Left kidney (tissue), 2 donors: ENCODE results near the gene RFX8. TPM values are rescaled to one million over a fixed set of nuclear protein-coding genes. Genes with fewer than 3 reads are reported as not detected.
A peak's percentile ranks its signal among the peaks of the same experiment; 100 is the strongest.
"Not testable (repeated sequence)": the region's sequence is repeated elsewhere in the genome, so short reads cannot be mapped to it uniquely, and the experiment has no call there.

ENCODE experiments used
- DNase-seq: peaks from one replicate; pipeline ENCODE4 v3.0.0-alpha.2; 2013
- polyA plus RNA-seq: library from polyadenylated mRNA; unstranded; fragments of 120-200 nt; gene quantifications from one replicate; pipeline ENCODE4 v1.2.1, GENCODE V29; 2013; ENCODE audit not compliant: insufficient read length

The RFX8 gene
- polyA plus RNA-seq, 1 donor = 0.98 TPM

DNA sequence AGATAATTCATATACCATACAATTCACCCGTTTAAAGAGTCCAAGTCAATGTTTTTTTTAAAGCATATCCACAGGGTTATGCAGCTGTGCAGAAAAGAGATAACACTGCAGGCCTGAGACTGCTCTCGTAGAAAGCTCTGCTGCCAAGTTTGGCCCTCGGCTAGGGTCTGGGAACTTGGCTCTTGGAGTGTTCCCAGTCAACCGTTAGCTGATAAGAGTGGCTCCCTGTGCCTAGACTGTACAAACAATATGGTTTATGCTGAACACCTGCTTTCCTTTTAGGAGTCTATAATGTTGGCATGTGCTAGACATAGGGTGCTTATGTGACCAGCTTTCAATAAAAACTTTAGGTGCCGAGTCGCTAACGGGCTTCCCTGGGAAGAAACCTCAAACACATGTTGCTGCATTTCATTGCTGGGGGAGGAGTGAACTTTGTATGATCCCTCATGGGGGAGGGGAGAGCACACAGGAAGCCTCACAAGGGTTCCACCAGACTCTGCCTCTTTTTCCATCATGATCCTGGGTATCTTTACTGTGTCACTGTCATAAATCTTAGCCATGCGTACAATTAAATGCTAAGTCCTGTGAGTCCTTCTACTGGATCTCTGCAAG is 34.7 kb downstream of the RFX8 start:
- DNase-seq = no peak

DNA sequence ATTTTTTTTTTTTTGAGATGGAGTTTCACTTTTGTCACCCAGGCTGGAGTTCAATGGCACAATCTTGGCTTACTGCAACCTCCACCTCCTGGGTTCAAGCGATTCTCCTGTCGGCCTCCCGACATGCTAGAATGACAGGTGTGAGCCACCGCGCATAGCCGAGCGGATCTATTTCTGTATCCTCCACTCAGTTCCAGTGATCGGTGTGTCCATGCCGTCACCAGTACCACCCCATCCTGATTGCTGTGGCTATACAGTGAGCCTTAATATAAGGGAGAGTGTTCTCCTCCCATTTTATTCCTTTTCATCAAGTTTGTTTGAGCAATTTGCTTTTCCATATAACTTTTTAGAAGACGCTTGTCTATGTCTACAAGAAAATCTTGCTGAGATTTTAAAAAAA is 35.2 kb downstream of the RFX8 start:
- DNase-seq = no peak

DNA sequence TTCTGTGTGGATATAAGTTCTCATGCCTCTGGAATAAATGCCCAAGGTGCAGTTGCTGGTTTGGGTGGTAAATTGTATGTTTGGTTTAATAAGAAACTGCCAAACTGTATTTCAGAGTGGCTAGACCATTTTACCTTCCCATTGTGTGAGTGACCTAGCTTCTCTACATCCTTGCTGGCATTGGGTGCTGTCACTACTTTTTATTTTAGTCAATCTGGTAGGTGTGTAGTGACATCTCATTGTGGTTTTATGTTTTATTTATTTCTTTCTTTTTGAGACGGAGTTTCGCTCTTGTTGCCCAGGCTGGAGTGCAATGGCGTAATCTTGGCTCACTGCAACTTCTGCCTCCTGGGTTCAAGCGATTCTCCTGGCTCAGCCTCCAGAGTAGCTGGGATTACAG is 36.4 kb downstream of the RFX8 start:
- not testable (repeated sequence) for DNase-seq

DNA sequence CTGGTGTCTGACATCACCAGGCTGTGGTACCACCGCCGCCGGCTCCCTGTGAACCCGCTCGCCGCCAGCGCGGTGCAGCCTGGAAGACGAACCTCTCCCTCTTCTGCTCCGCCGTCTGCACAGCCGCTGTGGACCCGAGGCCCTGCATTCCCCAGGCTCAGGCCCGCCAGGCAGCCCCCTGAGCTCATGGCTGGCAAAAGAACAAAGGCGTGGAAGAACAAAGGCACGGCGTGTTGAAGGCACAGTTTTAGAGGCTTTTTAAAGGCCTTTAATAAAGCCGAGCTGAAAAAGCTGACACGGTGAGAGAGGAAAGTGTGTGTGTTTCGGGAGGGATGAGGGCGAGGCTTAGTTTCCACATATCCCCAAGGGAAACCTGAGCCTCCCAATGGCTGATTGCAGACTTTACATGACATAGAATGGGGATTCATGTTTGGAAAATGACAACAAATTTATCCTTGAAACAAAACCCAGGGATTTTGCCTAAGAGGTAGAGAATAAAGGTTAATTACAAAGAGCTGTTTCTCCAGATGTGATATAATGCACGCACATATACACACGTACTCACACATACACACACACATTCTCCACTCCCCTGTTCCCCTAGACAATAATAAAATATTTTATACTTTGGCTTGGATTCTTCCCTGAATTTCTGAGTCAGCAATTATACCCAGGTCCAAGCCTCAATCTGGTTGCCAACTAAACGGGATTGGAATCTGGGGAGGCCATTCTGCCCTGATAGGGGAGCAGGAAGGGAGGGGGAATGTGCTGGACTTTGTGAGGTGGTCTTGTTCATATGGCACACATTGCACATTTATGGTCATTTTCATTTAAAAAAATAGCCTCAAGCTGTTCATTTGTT is 39.7 kb downstream of the RFX8 start:
- DNase-seq = peak; percentile 50

DNA sequence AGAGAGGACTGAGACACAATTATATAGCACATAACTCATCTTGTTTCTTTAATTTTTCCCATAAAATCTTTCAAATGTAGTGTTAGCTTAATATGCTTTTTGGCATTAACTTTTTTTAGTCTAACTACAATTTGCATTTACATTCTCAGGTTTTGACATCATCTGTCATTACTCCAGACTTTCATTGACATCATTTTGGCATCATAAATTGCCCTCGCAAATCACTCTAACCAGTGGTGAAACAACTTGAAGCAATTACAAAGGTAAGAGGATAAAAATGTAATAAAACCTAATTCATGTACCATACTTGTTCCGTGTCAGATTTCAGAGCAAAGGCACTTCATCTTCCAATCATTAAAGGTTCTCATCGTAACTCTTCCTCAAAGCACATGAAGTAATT is 41.4 kb downstream of the RFX8 start:
- no peak for DNase-seq

DNA sequence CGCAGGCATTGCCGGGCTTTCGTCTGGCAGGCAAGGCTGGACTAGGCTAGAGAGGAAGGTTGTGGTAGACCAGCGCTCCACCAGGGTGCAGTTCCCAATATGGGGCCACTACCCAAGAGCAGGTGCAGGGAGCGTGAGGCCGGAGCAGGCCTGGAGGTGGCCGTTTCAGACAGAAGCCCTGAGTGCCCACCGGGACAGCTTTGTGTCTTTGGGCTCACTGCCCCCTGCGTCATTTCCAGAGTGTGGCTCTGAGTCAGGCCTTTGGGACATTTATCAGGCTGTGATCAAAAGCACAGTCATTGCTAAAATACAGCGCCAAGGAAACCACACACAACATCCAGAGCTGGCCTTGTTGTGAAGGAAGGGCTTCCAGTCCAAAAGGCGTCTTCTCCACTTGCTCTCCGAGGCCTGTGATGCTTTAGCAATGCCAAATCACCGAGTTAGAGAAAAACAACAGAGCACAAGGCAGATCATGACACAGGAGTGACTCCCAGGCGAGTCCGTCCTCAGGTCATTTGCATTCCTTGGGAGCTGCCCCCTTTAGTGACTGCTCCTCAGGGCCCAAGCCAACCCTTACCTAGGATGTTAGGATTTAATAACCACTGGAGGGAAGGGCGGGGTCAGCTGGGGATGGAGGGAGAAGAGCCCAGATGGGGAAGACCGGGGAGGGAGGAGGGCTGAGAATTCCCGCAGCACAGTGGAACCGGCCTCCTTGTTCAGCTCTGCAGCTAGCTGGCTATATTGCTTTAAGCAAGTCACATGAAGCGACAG is 42.3 kb downstream of the RFX8 start:
- DNase-seq = no peak

DNA sequence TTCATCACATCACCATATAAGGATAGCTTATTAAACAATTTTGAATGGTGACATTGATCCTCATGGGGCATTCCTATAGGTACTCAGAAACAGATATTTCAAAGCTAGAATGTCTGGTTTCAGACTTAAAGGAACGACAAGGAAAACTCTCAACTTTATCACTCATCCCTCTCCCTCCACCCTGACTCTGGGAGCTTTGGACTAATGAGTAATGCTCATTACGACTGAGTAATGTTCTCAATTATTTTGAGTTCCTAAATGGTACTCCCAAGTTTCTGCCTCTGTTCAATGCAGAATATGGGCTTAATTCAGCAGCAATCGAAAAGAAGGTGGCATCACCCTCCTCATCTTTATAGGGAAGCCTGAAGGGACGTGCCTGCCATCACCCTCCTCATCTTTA is 43.4 kb downstream of the RFX8 start:
- DNase-seq = no peak

DNA sequence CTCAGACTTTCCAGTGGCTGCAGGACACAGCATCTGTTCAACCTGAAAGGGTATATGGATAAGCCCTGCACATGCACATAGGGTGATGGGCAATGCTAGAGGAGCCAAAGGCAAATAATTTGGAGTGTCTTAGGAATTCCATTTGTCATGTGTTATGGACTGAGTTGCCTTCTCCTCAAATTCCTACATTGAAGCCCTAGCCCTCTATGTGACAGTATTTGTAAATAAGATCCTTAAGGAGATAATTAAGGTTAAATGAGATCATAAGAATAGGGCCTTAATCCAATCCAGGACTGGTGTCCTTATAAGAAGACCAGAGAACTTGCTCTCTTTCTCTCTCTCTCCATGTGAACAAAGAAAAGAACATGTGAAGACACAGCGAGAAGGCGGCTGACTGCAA is 44.8 kb downstream of the RFX8 start:
- no peak for DNase-seq

DNA sequence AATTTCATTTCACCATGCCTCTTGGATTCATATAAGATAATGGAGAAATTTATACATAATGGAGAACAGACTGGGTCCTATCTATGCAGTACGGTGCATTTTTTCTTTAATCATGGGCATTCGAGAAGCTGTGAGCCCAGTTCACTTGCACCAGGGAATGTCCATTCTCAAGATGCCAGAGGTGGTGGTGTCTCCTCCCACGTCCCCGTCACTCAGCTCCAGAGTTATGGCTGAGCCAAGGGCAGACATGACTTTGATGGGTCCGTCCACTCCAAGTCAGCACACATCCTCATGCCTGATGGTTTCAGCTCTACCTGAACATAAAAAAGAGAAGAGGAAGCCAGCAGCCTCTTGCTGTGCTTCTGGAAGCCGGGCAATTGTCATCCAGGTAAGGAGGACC is 45.5 kb downstream of the RFX8 start:
- no peak for DNase-seq

DNA sequence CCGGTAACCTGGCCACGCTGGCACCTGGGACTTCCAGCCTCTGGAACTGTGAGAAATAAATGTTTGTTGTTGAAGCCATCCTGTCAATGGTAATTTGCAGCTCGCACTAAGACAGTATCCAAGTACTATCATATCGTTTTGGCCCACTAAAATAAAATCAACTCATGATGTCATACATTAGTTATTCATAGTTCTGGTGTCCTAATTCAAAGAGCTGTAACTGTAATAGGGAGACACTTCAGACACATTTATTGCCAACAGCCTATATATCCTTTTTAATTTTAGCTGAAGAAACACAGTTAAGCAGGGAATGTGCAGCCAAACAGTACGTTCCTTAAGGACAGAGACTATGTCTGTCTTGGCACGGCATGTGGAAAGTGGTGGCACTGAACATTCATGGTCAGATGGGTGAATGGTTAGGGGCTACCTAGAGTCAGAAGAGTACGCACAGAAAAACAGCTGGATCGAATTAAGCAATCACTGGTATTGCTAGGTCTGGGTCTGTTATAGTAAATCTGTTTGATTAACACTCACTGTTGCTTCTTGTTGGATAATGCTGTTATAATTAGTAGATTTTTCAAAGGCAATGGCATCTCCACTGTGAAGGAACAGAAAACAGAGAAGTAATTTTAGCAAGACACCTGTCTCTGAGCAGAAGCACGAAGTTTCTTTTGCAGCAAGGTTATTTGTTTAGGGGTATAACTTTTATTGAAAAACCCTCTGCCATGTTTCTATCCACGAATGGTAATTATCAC is 46.3 kb downstream of the RFX8 start:
- DNase-seq = no peak

DNA sequence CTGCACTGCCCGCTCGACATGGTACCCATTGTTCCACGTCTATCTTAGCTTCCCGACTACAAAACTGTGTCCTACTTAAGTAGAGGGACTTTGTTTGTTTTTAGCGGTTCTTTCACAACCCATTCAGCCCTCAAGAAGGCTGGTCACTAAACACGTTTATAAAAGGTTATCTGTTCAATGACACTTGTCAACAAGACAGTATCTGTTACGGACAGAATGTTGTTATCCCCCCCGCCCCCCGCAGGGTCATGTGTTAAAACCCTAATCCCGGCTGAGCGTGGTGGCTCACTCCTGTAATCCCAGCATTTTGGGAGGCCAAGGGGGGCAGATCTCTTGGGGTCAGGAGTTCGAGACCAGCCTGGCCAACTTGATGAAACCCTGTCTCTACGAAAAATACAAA is 47.2 kb downstream of the RFX8 start:
- DNase-seq = no peak

DNA sequence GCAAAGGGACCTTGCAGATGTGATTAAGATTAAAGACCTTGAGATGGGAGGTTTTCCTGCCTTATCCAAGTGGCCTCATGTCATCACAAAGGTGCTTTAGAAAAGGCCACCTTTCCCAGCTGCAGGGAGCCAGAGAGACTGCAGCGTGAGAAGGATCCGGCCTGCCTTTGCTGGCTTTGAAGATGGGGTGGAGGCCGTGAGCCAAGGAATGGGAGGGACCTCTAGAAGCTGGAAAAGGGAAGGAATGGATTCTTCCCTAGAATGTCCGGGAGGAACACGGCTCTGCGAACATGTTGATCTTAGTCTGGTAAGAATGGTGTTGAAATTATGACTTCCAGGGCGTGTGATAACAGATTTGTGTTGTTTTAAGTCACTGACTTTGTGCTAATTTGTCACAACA is 47.7 kb downstream of the RFX8 start:
- no peak for DNase-seq

DNA sequence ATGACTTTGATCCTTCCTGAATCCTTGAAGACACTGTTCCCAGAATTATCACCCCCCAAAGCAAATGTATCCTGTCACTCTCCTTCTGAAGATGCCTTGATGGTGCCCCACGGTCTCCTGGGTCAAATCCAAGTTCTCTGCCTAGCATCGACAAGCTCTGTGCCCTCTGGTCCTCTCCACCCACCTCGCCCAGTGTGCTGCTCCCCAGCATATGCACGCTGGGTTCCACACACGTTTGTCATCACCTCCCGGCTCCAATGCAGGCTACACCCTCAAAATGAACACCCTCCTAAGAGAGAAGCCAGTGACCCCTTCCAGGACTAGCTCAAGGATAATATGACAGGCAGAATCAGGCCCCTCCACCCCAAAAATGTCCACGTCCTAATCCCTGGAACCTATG is 48.1 kb downstream of the RFX8 start:
- DNase-seq = no peak

DNA sequence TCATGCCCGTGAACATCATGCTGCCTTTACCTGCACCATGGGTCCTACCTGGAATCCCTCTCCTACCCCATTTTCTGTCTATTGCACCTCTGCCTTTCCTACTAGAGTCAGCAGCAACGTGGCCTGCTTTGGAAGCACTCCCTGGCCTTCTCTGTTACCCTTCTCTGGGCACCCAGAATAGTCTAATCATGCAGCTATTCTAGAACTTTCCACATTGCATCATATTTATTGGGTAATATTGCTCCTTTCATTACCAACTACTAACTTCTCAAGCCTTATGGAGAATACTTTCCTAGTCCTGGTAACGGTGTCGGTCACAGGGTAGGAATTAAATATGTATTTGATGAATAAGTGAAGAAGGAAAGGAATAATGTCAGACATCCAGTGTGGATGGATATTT is 54.3 kb downstream of the RFX8 start:
- DNase-seq = no peak

DNA sequence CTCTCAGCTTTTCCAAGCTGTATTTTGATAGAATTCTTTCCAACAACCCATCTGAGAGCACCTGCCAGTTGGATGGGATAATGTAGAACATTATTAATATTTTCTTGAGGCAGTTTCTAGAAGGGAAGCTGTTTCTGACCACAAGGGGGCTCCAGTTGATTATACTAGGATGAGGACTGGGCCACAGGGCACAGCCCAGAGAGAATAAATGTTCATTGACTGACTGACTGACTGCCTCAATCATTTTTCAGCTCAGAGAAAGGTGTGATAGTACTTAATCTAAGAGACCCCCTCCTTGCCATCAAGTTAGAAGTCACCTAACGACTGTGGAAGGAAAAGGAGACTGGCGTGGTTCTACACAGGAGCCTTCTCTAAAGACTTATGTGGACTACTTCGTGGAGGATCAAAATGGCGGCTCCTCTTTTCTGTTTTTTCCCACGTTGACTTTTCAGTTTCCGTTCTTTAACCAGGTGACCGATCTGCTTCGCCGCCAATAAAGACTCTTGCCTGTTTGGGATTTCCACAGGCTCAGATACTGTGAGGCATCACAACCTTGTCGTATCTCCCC is 55.7 kb downstream of the RFX8 start:
- peak; percentile 41 for DNase-seq

DNA sequence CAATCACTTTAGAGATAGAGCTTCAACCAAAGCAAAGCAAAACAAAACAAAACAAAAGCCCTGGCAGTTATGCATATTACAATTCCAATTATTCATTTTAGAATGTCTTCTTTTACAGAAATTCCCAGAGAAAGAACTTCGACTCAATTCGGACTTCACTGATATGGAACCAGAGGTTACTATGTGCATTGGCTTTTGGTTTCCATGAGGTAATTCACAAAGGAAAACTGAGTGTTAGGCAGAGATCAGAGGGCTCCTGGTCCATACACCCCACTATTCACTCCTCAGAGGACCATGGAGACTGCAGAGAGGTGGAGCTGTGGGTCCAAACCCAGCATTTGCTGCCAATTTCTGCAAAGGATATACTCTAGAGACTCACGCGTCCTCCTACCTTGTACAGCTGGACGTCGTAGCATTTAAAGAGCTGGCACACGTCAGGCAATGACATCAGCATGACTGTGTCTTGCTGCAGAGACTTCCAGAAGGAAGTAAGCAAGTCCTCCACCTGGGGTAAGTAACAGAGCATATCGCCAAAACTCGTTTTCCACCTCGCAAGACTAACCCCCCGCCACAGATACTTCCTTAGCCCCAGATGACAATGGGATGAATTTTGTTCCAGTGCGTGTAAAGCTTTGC is 56.3 kb downstream of the RFX8 start:
- DNase-seq = no peak

DNA sequence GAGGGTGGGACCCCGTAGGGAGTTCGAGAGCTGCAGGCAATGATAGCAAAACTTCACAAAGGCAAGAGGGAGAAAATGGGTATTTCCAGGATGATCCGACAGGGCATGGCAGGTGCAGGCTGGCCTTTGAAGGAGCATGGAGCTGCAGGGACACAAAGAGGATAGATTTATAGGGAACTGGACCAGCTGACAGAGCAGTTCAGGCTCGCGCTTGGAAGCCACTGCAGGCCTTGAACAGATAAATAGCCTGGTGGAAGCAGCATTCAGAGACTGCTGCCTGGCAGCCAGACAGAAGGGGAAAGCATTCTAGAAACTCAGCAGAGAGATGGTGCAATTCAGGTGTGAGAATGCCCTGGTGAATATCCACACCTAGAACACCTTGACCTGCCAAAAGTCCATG is 58.3 kb downstream of the RFX8 start:
- no peak for DNase-seq

DNA sequence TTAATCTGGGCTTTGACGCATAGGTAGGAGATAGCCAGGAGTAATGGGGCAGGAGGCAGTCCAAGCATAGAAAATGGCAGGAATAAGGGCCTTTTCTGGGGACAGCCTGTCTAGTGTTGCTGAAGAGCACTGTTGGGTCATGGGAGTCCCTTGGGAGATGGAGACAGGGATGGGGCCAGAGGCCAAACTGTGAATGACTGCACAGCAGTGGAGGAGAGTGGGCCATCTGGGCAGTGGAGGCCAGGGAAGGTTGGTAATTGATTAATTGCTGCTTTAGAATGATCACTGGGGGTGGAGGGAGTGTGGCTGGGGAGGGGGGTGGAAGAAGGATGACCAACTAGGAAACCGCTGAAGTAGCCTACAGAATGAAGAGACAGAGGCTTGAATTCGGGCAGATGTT is 59.0 kb downstream of the RFX8 start:
- no peak for DNase-seq

DNA sequence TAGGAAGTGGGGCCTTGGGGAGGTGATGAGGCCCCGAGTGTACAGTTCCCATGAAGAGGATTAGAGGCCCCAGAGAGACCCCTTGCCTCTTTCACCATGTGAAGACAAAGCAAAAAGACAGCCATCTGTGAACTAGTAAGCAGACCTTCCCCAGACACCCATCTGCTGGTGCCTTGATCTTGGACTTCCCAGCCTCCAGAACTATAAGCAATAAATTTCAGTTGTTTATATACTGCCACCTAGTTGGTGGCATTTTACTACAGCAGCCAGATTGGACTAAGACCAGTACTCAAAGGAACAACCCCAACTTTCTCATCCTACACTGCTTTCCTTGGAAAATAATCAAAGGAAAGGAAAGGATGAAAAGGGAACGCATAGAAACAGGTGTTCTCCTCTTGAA is 59.7 kb downstream of the RFX8 start:
- no peak for DNase-seq

DNA sequence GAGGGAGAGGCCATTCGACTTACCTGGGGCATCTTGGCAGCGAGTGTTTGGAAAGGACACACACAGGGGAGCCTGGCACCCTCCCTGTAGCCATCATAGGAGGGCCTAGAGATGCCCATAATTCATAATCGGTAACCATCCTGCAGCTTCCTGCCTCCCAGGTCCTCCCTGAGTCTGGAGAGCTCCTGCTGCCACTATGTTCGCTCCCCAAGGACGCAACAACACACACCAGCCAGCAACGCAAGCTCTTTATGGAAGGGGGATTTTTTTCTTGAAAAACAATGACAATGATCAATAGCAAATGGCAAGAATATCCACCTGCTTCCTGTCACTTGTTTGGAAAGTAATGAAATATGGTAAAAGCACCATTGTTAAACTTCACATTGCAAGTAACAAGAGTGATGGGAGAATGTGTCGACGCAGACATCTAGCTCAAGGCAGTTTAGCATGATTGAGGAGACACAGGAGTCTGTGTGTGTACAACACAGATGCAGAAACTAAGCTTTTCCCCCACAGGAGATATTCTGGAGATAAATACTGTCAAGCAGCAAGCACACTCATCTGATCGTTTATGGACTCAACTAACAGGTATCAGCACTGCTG is 62.7 kb downstream of the RFX8 start:
- no peak for DNase-seq

DNA sequence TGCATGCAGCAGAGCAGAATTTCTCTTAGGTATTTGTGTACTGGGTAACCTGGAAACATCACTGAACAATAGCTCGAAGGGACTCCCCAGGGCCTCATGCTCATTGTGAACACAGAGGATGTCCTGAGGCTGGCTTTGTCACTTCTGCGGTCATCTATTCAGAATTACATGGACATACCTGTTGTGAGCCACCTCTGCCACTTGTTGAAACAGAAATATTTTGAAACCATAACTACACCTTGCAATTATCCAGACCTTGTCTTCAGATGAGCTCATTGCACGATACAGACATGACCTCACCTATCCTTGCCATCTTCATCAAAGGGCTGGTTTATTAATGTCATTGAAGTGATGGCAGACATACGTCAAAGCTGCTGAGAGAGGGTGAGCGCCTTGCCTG is 64.2 kb downstream of the RFX8 start:
- DNase-seq = no peak
